H1 (cell line): ENCODE measurements around the gene GNGT2. TPM values are rescaled to one million over a fixed set of nuclear protein-coding genes. Genes with fewer than 3 reads are reported as not detected.

Experiments used
- CTCF ChIA-PET: fragments of 300-600 bp; sonication (Branson Sonifier 250); formaldehyde crosslinking; loops from one replicate; lab custom pipeline; 2021; ENCODE audit not compliant: partially characterized antibody; lab: Charles Lee
- POLR2A ChIA-PET: fragments of 300-600 bp; sonication (Branson Sonifier 250); formaldehyde crosslinking; loops from one replicate; lab custom pipeline; 2021; ENCODE audit warnings: inconsistent platforms; ENCODE audit not compliant: partially characterized antibody; lab: Charles Lee
- DNase-seq, 2 experiments: peaks; one replicate each; pipeline versions ENCODE4 v3.0.0 to v3.0.0-alpha.2; 2010 to 2022; ENCODE audit warnings: low spot score in 2 of 2, low read depth in 1 of 2, mixed read lengths in 1 of 2
- FAIRE-seq: peaks from 2 replicates; lab custom pipeline; 2011; peaks lifted over from hg19 to GRCh38; lab: Jason Lieb, UNC
- H2AFZ ChIP-seq: 2 replicates; pipeline ENCODE4 v1.8.1; 2012; ENCODE audit warnings: low read length, inconsistent platforms
- H2AK5ac ChIP-seq: 2 replicates; pipeline ENCODE4 v1.6.1; 2013; ENCODE audit warnings: low read depth, low read length
- H2BK120ac ChIP-seq: replicated peaks from 2 replicates; pipeline ENCODE3; 2013; ENCODE audit warnings: low read depth, low read length, inconsistent platforms
- H2BK12ac ChIP-seq: 2 replicates; pipeline ENCODE4 v1.6.1; 2013; ENCODE audit warnings: low read depth, low read length
- H2BK15ac ChIP-seq: 2 replicates; pipeline ENCODE4 v1.6.1; 2013; ENCODE audit warnings: low read length
- H2BK20ac ChIP-seq: 2 replicates; pipeline ENCODE4 v1.6.1; 2013; ENCODE audit warnings: low read length
- H2BK5ac ChIP-seq: 2 replicates; pipeline ENCODE4 v1.6.1; 2013; ENCODE audit warnings: low read depth, low read length
- H3K14ac ChIP-seq: 2 replicates; pipeline ENCODE4 v1.6.1; 2013; ENCODE audit warnings: inconsistent platforms; ENCODE audit not compliant: insufficient read length
- H3K18ac ChIP-seq: 2 replicates; pipeline ENCODE4 v1.6.1; 2013; ENCODE audit warnings: low read length; ENCODE audit errors: extremely low read depth
- H3K23ac ChIP-seq: 2 replicates; pipeline ENCODE4 v1.6.1; 2013; ENCODE audit warnings: inconsistent platforms; ENCODE audit not compliant: insufficient read length
- H3K23me2 ChIP-seq: 2 replicates; pipeline ENCODE4 v1.6.1; 2013; ENCODE audit warnings: low read depth, low read length
- H3K27ac ChIP-seq: 2 replicates; pipeline ENCODE4 v1.6.1; 2011; ENCODE audit warnings: low read depth, low read length, inconsistent platforms
- H3K27me3 ChIP-seq, 4 experiments: replicated peaks in 1 of 4; 1 replicate in 1 of 4; 2 replicates in 3 of 4; pipeline versions ENCODE4 v1.6.1 to v1.8.1; 2011 to 2013; ENCODE audit warnings: low read length in 3 of 4, mild to moderate bottlenecking in 3 of 4, inconsistent platforms in 2 of 4, mixed read lengths in 2 of 4, moderate library complexity in 1 of 4; ENCODE audit not compliant: control insufficient read depth in 3 of 4, insufficient read depth in 3 of 4; ENCODE audit errors: extremely low read depth in 1 of 4
- H3K36me3 ChIP-seq, 4 experiments: 2 replicates each; pipeline versions ENCODE4 v1.6.1 to v1.8.1; 2011 to 2013; ENCODE audit warnings: mild to moderate bottlenecking in 4 of 4, low read length in 3 of 4, moderate library complexity in 2 of 4, control low read depth in 1 of 4, inconsistent platforms in 1 of 4; ENCODE audit not compliant: insufficient read depth in 4 of 4, control insufficient read depth in 2 of 4
- H3K4ac ChIP-seq: replicated peaks from 2 replicates; pipeline ENCODE3; 2013; ENCODE audit warnings: low read length, low read depth, mixed read lengths, inconsistent platforms; ENCODE audit not compliant: insufficient read length
- H3K4me1 ChIP-seq, 4 experiments: replicated peaks in 1 of 4; 1 replicate in 1 of 4; 2 replicates in 3 of 4; pipeline versions ENCODE4 v1.6.1 to v1.8.1; 2011 to 2013; ENCODE audit warnings: low read length in 3 of 4, inconsistent platforms in 2 of 4, mixed read lengths in 1 of 4; ENCODE audit not compliant: insufficient read depth in 4 of 4, control insufficient read depth in 3 of 4
- H3K4me2 ChIP-seq, 2 experiments: 2 replicates each; pipeline versions ENCODE4 v1.6.1 to v1.8.1; 2011 to 2013; ENCODE audit warnings: low read depth in 2 of 2, low read length in 2 of 2, control low read depth in 1 of 2, inconsistent platforms in 1 of 2, mild to moderate bottlenecking in 1 of 2; ENCODE audit not compliant: insufficient read depth in 1 of 2
- H3K4me3 ChIP-seq, 4 experiments: fragments of 200-600, 300-600 bp in 1 of 4; sonication (generic), shearing (Covaris generic), sonication (Bioruptor Twin) in 1 of 4; 2 replicates each; pipeline versions ENCODE4 v1.5.1 to v1.8.1; 2011 to 2016; ENCODE audit warnings: low read length in 4 of 4, low read depth in 3 of 4, control low read depth in 2 of 4, inconsistent platforms in 2 of 4, mild to moderate bottlenecking in 2 of 4, mixed read lengths in 1 of 4, moderate library complexity in 1 of 4; ENCODE audit not compliant: insufficient read depth in 2 of 4; ENCODE audit errors: extremely low read depth in 1 of 4
- H3K56ac ChIP-seq: replicated peaks from 2 replicates; pipeline ENCODE3; 2013; ENCODE audit warnings: low read depth, mild to moderate bottlenecking, mixed read lengths, low read length, inconsistent platforms; ENCODE audit not compliant: insufficient read length
- H3K79me1 ChIP-seq: 2 replicates; pipeline ENCODE4 v1.6.1; 2013; ENCODE audit warnings: low read depth, low read length, control low read depth
- H3K79me2 ChIP-seq, 2 experiments: 2 replicates each; pipeline versions ENCODE4 v1.6.1 to v1.8.1; 2012 to 2013; ENCODE audit warnings: low read length in 2 of 2, mild to moderate bottlenecking in 2 of 2, inconsistent platforms in 1 of 2; ENCODE audit not compliant: insufficient read depth in 2 of 2, control insufficient read depth in 1 of 2
- H3K9ac ChIP-seq, 4 experiments: replicated peaks in 1 of 4; 1 replicate in 1 of 4; 2 replicates in 3 of 4; pipeline versions ENCODE4 v1.6.1 to v1.8.1; 2011 to 2013; ENCODE audit warnings: low read depth in 3 of 4, low read length in 3 of 4, control low read depth in 2 of 4, mild to moderate bottlenecking in 2 of 4, moderate library complexity in 2 of 4, inconsistent platforms in 1 of 4; ENCODE audit errors: extremely low read depth in 1 of 4
- H3K9me3 ChIP-seq, 2 experiments: 2 replicates each; pipeline versions ENCODE4 v1.6.1 to v1.8.1; 2012 to 2013; ENCODE audit warnings: mild to moderate bottlenecking in 2 of 2, moderate library complexity in 2 of 2, control low read depth in 1 of 2, inconsistent platforms in 1 of 2, low read depth in 1 of 2, low read length in 1 of 2, mixed read lengths in 1 of 2; ENCODE audit not compliant: insufficient read depth in 2 of 2
- H4K20me1 ChIP-seq, 2 experiments: replicated peaks in 1 of 2; 2 replicates each; pipeline versions ENCODE3 to v1.8.1; 2011 to 2013; ENCODE audit warnings: inconsistent platforms in 2 of 2, low read length in 2 of 2, mild to moderate bottlenecking in 1 of 2; ENCODE audit not compliant: insufficient read depth in 2 of 2, control insufficient read depth in 1 of 2
- H4K5ac ChIP-seq: 2 replicates; pipeline ENCODE4 v1.6.1; 2013; ENCODE audit warnings: low read length, low read depth, mixed read lengths, inconsistent platforms; ENCODE audit not compliant: insufficient read length
- H4K8ac ChIP-seq: 2 replicates; pipeline ENCODE4 v1.8.0; 2013; ENCODE audit warnings: mild to moderate bottlenecking, moderate library complexity, low read length, inconsistent platforms; ENCODE audit not compliant: insufficient read depth; ENCODE audit errors: extremely low read depth
- H4K91ac ChIP-seq: replicated peaks from 2 replicates; pipeline ENCODE3; 2013; ENCODE audit warnings: low read length, mixed read lengths, inconsistent platforms; ENCODE audit not compliant: insufficient read length
- SIRT6 ChIP-seq: IDR thresholded peaks from one replicate; pipeline ENCODE4 v1.7.1; 2012; ENCODE audit warnings: low read length, inconsistent platforms
- WGBS, 2 experiments: shearing (Covaris generic) in 1 of 2; methylation state at CpG; one replicate each; pipeline versions ENCODE4 v1.1.6 to v1.1.7; 2013 to 2015; ENCODE audit warnings: low lambda C conversion rate in 2 of 2, mixed read lengths in 2 of 2, inconsistent platforms in 1 of 2, low coverage in 1 of 2, missing lambda C conversion rate in 1 of 2; ENCODE audit not compliant: insufficient replicate concordance in 2 of 2, insufficient coverage in 1 of 2, insufficient read length in 1 of 2; ENCODE audit errors: extremely low coverage in 1 of 2, missing lambda C conversion rate in 1 of 2; 5-methylcytosine and 5-hydroxymethylcytosine counted together
- polyA plus RNA-seq, 7 experiments: library from polyadenylated mRNA; depleted of rRNA in 3 of 7; stranded (reverse) in 5 of 7; unstranded in 2 of 7; fragments of >200 nt in 5 of 7; fragments of 200-250 nt in 2 of 7; gene quantifications; 1 replicate in 5 of 7; 2 replicates in 1 of 7; 4 replicates in 1 of 7; pipeline versions ENCODE4 v1.2.1 to v1.2.3, GENCODE V29; 2011 to 2013; ENCODE audit warnings: missing spikeins in 2 of 7, mixed read lengths in 2 of 7
- total RNA-seq: library from RNA; stranded (reverse); fragmentation: NEBNext Ultra II Directional; extraction: Animal tissue kit (Norgen Biotek cat#: 25700); gene quantifications from 2 replicates; pipeline ENCODE4 v1.2.1, GENCODE V29; 2021

GNGT2 gene
- total and polyA plus RNA-seq, 2 of the 8 experiments (the other 6 are each of a cell fraction or from before 2014, with no cell fraction given) = 1.3 to 1.4 TPM

DNA sequence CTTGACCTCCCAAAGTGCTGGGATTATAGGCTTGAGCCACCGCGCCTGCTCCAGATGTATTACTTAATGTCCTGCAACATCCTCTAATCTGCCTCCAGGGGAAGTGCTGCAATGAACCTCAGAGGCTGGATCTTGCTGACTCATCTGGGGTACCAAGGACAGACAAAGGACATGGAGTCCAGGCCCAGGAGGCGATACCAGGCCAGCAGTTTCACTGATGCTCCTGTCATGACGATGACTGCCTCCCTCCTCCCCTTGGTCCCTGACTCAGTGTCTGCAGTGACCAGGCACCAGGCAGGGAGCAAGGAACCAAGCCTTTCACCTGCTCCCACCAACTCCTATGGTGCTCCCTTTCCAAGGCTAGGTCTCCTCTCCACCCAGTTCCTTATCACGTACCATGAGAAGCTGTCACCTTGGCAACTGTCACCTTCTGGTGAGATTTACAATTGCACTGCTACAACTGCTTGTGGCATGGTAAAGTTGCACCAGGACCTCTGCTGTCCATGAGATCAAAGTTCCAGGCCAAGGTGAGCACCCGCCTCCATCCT is 41.8 kb upstream of the GNGT2 start:
- no peak overlapping the region for H3K18ac ChIP-seq
- no peaks in the 10 kb centered on the region for H3K79me1 ChIP-seq
- H3K4ac ChIP-seq = no peak overlapping the region
- H3K4me3 ChIP-seq = no peak overlapping the region
- no peak overlapping the region for H4K5ac ChIP-seq
- H3K4me2 ChIP-seq = no peak overlapping the region
- DNase-seq (no peak), FAIRE-seq (no peak)
- H3K4me1 ChIP-seq = no peaks in the 10 kb centered on the region; a peak in 1 of 7 replicates
- 0 out of 2 replicates have a peak overlapping the region, but pooled peaks have one; percentile 43 for H2BK12ac ChIP-seq
- no peak overlapping the region for H2BK5ac ChIP-seq
- peak overlapping the region; percentile 88 for H4K91ac ChIP-seq
- ChIA-PET POLR2A (interaction anchor here (1.8 kb wide), 1 partner anchor 8 kb away, joined by 4 read pairs; no protein-coding TSS in a partner anchor), CTCF (interaction anchor here (0.8 to 2.6 kb wide), 3 partner anchors 25 to 64 kb away, joined by 3 to 19 read pairs (median 3); no protein-coding TSS in a partner anchor)
- H3K56ac ChIP-seq = no peak overlapping the region
- no peak overlapping the region for H3K9ac ChIP-seq
- no peak overlapping the region for H3K14ac ChIP-seq
- no peak overlapping the region for H2BK20ac ChIP-seq
- no peak overlapping the region for H3K23ac ChIP-seq
- H3K9me3 ChIP-seq = no peaks in the 10 kb centered on the region
- H2BK120ac ChIP-seq = no peak overlapping the region
- H4K20me1 ChIP-seq = no peaks in the 10 kb centered on the region
- no peak overlapping the region for H2AK5ac ChIP-seq
- 0 out of 2 replicates have a peak overlapping the region, but pooled peaks have one; percentile 8 for H2AFZ ChIP-seq
- no peak overlapping the region for H3K27ac ChIP-seq
- 89% methylated on average over 6 of the region's 6 CpGs; no CpG with 5 or more reads in 1 of the 2 experiments for WGBS, 2 experiments
- H4K8ac ChIP-seq = 0 out of 2 replicates have a peak overlapping the region, but pooled peaks have one; percentile 25
- H2BK15ac ChIP-seq = no peak overlapping the region
- no peaks in the 10 kb centered on the region for H3K23me2 ChIP-seq
- H3K79me2 ChIP-seq = no peaks in the 10 kb centered on the region
- H3K36me3 ChIP-seq = no peaks in the 10 kb centered on the region
- no peaks in the 10 kb centered on the region for H3K27me3 ChIP-seq
- TF ChIP-seq SIRT6 = no peak
